Liver (tissue), 9 donors: ENCODE data around the gene POLD3. TPM values are rescaled to one million over a fixed set of nuclear protein-coding genes. Genes with fewer than 3 reads are reported as not detected.
A peak's percentile ranks its signal among the peaks of the same experiment; 100 is the strongest.

Experiments used
- DNase-seq: peaks from one replicate; pipeline ENCODE4 v3.0.0-alpha.2; 2017; ENCODE audit warnings: low spot score
- H3K27ac ChIP-seq, 2 donors: one replicate each; pipeline ENCODE4 v1.7.0; 2013; ENCODE audit warnings: inconsistent platforms in 2 of 2, low read length in 2 of 2, control low read depth in 1 of 2, low read depth in 1 of 2, mild to moderate bottlenecking in 1 of 2
- H3K27me3 ChIP-seq, 4 donors: one replicate each; pipeline versions ENCODE4 v1.6.1 to v1.7.0; 2013; ENCODE audit warnings: low read length in 3 of 4, inconsistent platforms in 1 of 4, mild to moderate bottlenecking in 1 of 4, moderate library complexity in 1 of 4; ENCODE audit not compliant: control insufficient read depth in 4 of 4, insufficient read depth in 4 of 4
- H3K36me3 ChIP-seq, 4 donors: one replicate each; pipeline versions ENCODE4 v1.6.1 to v1.7.0; 2013; ENCODE audit warnings: low read length in 3 of 4, mild to moderate bottlenecking in 3 of 4, low read depth in 1 of 4, moderate library complexity in 1 of 4; ENCODE audit not compliant: control insufficient read depth in 4 of 4, insufficient read depth in 3 of 4
- H3K4me1 ChIP-seq, 4 donors: one replicate each; pipeline versions ENCODE4 v1.6.1 to v1.7.0; 2013; ENCODE audit warnings: low read length in 3 of 4, mild to moderate bottlenecking in 3 of 4, moderate library complexity in 1 of 4; ENCODE audit not compliant: control insufficient read depth in 4 of 4, insufficient read depth in 4 of 4
- H3K4me3 ChIP-seq, 3 donors: one replicate each; pipeline versions ENCODE4 v1.6.1 to v1.7.0; 2013; ENCODE audit warnings: low read length in 3 of 3, control low read depth in 1 of 3, low read depth in 1 of 3, mild to moderate bottlenecking in 1 of 3
- H3K9ac ChIP-seq, 2 donors: one replicate each; pipeline ENCODE4 v1.7.0; 2013; ENCODE audit warnings: low read length in 2 of 2, mild to moderate bottlenecking in 2 of 2, moderate library complexity in 2 of 2, control low read depth in 1 of 2, low read depth in 1 of 2
- H3K9me3 ChIP-seq, 4 donors: one replicate each; pipeline versions ENCODE4 v1.6.1 to v1.7.0; 2013; ENCODE audit warnings: low read length in 3 of 4; ENCODE audit not compliant: control insufficient read depth in 4 of 4
- CTCF ChIP-seq: fragments of 150-350 bp; IDR thresholded peaks from 2 replicates; pipeline ENCODE4 v1.5.1; 2017; ENCODE audit warnings: improper control_type of control experiment, low read depth, low read length; ENCODE audit not compliant: missing input control
- EGR1 ChIP-seq, 2 donors: IDR thresholded peaks; 2 replicates each; pipeline ENCODE4 v1.6.1; 2016 to 2018; ENCODE audit warnings: antibody characterized with exemption in 2 of 2, low read depth in 2 of 2
- FOXA1 ChIP-seq: IDR thresholded peaks from 2 replicates; pipeline ENCODE4 v1.6.1; 2016; ENCODE audit warnings: antibody characterized with exemption
- FOXA2 ChIP-seq: IDR thresholded peaks from 2 replicates; pipeline ENCODE4 v1.6.1; 2016; ENCODE audit warnings: antibody characterized with exemption
- GABPA ChIP-seq, 2 donors: IDR thresholded peaks in 1 of 2; conservative IDR thresholded peaks in 1 of 2; 2 replicates each; pipeline ENCODE4 v1.6.1; 2016; ENCODE audit warnings: antibody characterized with exemption in 2 of 2, mild to moderate bottlenecking in 1 of 2, moderate library complexity in 1 of 2
- HNF4A ChIP-seq, 2 donors: conservative IDR thresholded peaks; 2 replicates each; pipeline ENCODE4 v1.6.1; 2016; ENCODE audit warnings: antibody characterized with exemption in 2 of 2, mild to moderate bottlenecking in 2 of 2
- HNF4G ChIP-seq: IDR thresholded peaks from 2 replicates; pipeline ENCODE4 v1.6.1; 2016; ENCODE audit warnings: antibody characterized with exemption
- JUND ChIP-seq, 2 donors: IDR thresholded peaks; 2 replicates each; pipeline ENCODE4 v1.6.1; 2016; ENCODE audit warnings: antibody characterized with exemption in 2 of 2
- NR2F2 ChIP-seq: IDR thresholded peaks from 2 replicates; pipeline ENCODE4 v1.6.1; 2016; ENCODE audit warnings: antibody characterized with exemption
- RAD21 ChIP-seq, 2 donors: IDR thresholded peaks; 2 replicates each; pipeline ENCODE4 v1.6.1; 2016; ENCODE audit warnings: antibody characterized with exemption in 2 of 2, mild to moderate bottlenecking in 2 of 2
- REST ChIP-seq: IDR thresholded peaks from 2 replicates; pipeline ENCODE4 v1.6.1; 2016; ENCODE audit warnings: antibody characterized with exemption, mild to moderate bottlenecking
- RXRA ChIP-seq, 2 donors: IDR thresholded peaks; 2 replicates each; pipeline ENCODE4 v1.6.1; 2017 to 2018; ENCODE audit warnings: antibody characterized with exemption in 2 of 2, mild to moderate bottlenecking in 1 of 2
- SP1 ChIP-seq: IDR thresholded peaks from 2 replicates; pipeline ENCODE4 v1.6.1; 2018; ENCODE audit warnings: antibody characterized with exemption, mild to moderate bottlenecking
- TAF1 ChIP-seq: conservative IDR thresholded peaks from 2 replicates; pipeline ENCODE4 v1.6.1; 2016; ENCODE audit warnings: antibody characterized with exemption, mild to moderate bottlenecking
- YY1 ChIP-seq: IDR thresholded peaks from 2 replicates; pipeline ENCODE4 v1.6.1; 2016; ENCODE audit warnings: antibody characterized with exemption, mild to moderate bottlenecking
- WGBS: extraction: QIAGEN DNeasy Blood & Tissue Kit; methylation state at CpG from one replicate; pipeline ENCODE4 v1.1.7; 2013; 5-methylcytosine and 5-hydroxymethylcytosine counted together
- polyA plus RNA-seq, 2 donors: library from polyadenylated mRNA; stranded (reverse) in 1 of 2; unstranded in 1 of 2; fragments of 200-250 nt in 1 of 2; fragments of >200 nt in 1 of 2; fragmentation: Nextera tagmentation in 1 of 2; extraction: Ambion mirVana in 1 of 2; gene quantifications; one replicate each; pipeline versions ENCODE4 v1.2.1 to v1.2.3, GENCODE V29; 2013 to 2015
- total RNA-seq, 2 donors: library from RNA; depleted of rRNA; stranded (reverse); fragments of >200 nt; gene quantifications; one replicate each; pipeline ENCODE4 v1.2.3, GENCODE V29; 2014
- TF ChIP-seq, protein P1 (sequence below): IDR thresholded peaks from 2 replicates; pipeline ENCODE4 v1.6.1; 2016; ENCODE audit warnings: antibody characterized with exemption
- TF ChIP-seq, protein P2 (sequence below): IDR thresholded peaks from 2 replicates; pipeline ENCODE4 v1.6.1; 2016; ENCODE audit warnings: antibody characterized with exemption
- TF ChIP-seq, protein P3 (sequence below): IDR thresholded peaks from 2 replicates; pipeline ENCODE4 v1.6.1; 2016; ENCODE audit warnings: antibody characterized with exemption
- donor health status: healthy.
- donor health status: healthy.
- donor health status: healthy.
- donor health status: healthy.
- donor health status: healthy.

POLD3 gene
- total and polyA plus RNA-seq, 4 donors: 3.0 to 8.3 (median 5.0) TPM

DNA sequence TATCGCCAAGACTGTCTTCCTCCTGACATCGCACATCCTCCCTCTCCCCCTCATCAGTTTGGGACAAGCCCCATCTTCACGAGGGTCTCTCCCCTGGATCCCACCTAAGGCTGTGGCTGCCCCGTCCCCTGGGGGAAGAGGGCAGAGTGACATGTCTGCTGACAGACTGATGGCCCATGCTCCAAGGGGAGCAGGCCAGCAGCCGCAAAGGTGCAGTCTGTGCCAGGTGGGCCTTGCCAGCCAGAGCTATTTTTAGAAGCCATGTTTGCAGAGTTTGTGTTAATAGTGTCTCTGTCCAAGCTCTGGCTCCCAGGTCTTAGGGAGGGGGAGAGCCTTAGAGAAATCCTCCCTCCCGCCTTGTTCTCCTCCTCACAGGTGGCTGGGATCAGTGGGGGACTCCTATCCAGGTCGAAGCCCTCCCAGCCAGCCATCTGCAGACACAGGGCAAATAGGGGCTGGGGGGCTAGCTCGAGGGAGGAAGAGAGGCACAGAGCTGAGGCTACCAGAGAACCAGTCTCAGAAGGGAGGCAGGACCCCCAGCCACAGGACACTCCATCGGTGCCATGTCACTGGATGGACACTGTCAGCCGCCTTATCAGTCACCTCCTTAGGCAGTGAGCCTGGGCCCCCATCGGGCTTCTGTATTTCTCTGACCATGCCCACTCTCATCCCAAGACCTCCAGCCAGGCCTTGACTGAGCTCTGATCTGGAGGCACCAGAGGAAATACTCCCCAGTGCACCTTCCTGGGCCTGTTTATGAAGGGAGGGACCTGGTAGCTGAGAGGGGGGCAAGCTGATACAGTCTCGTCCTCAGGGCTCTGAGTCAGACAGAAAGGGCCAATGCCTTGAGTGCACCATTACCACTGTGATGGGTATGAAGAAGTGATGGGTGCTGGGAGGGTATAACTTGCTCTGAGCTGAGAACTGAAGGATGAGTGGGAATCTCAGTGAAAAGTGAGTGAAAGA, 89.6 kb downstream of the POLD3 start:
- H3K36me3 ChIP-seq: no peaks in the 10 kb centered on the region
- DNase-seq: no peak
- WGBS: 64% methylated on average over 12 of the region's 12 CpGs

More for the DNA sequence above, 89.6 kb downstream of the POLD3 start:
- H3K9me3 ChIP-seq: no peaks in the 10 kb centered on the region
- H3K27ac ChIP-seq: peak overlapping the region in 1 of 2 donors; percentile 22
- no peak overlapping the region for H3K9ac ChIP-seq
- peaks cover 7 to 20% (median 13%) of the 10 kb centered on the region in 4 donors for H3K4me1 ChIP-seq
- no peak overlapping the region for H3K4me3 ChIP-seq
- H3K27me3 ChIP-seq: no peaks in the 10 kb centered on the region
- no peak for TF ChIP-seq GABPA (IDR thresholded peaks at IDR 0.05 in 1 of 2, conservative IDR thresholded peaks at IDR 0.05 in 1 of 2)
- TF ChIP-seq, protein P1, sequence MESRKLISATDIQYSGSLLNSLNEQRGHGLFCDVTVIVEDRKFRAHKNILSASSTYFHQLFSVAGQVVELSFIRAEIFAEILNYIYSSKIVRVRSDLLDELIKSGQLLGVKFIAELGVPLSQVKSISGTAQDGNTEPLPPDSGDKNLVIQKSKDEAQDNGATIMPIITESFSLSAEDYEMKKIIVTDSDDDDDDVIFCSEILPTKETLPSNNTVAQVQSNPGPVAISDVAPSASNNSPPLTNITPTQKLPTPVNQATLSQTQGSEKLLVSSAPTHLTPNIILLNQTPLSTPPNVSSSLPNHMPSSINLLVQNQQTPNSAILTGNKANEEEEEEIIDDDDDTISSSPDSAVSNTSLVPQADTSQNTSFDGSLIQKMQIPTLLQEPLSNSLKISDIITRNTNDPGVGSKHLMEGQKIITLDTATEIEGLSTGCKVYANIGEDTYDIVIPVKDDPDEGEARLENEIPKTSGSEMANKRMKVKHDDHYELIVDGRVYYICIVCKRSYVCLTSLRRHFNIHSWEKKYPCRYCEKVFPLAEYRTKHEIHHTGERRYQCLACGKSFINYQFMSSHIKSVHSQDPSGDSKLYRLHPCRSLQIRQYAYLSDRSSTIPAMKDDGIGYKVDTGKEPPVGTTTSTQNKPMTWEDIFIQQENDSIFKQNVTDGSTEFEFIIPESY: no peak
- TF ChIP-seq, protein P2, sequence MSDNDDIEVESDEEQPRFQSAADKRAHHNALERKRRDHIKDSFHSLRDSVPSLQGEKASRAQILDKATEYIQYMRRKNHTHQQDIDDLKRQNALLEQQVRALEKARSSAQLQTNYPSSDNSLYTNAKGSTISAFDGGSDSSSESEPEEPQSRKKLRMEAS: no peak
- TF ChIP-seq EGR1 (IDR thresholded peaks at IDR 0.05; ENCODE audit: low read depth in 2 of 2): no peak
- TF ChIP-seq SP1: peak; percentile 24
- no peak for TF ChIP-seq HNF4G
- no peak for TF ChIP-seq JUND (IDR thresholded peaks at IDR 0.05)
- no peak for TF ChIP-seq REST
- TF ChIP-seq CTCF: no peak
- TF ChIP-seq TAF1: no peak
- no peak for TF ChIP-seq NR2F2
- peak; percentile 53 for TF ChIP-seq FOXA2
- TF ChIP-seq YY1: peak; percentile 80
- TF ChIP-seq FOXA1: no peak
- TF ChIP-seq RAD21 (IDR thresholded peaks at IDR 0.05): peak; percentile 18 to 53
- peak; percentile 30 to 46 for TF ChIP-seq HNF4A (conservative IDR thresholded peaks at IDR 0.05)
- peak in 1 of 2 donors; percentile 29 for TF ChIP-seq RXRA (IDR thresholded peaks at IDR 0.05)
- TF ChIP-seq, protein P3, sequence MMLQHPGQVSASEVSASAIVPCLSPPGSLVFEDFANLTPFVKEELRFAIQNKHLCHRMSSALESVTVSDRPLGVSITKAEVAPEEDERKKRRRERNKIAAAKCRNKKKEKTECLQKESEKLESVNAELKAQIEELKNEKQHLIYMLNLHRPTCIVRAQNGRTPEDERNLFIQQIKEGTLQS: no peak
